Endothelial cell of umbilical vein (primary cell): ENCODE results near the gene SERINC2.

Experiments used
- CTCF ChIP-seq, 2 donors: IDR thresholded peaks; 1 replicate in 1 of 2; 2 replicates in 1 of 2; pipeline ENCODE4 v1.5.1; 2011; ENCODE audit warnings: low read length in 2 of 2, mild to moderate bottlenecking in 2 of 2, moderate library complexity in 2 of 2, control low read depth in 1 of 2, inconsistent platforms in 1 of 2, low read depth in 1 of 2; ENCODE audit not compliant: insufficient read depth in 1 of 2; ENCODE audit errors: extremely low read depth in 1 of 2
- MAX ChIP-seq: IDR thresholded peaks from 2 replicates; pipeline ENCODE4 v1.6.1; 2011; ENCODE audit not compliant: insufficient read depth, insufficient read length

GRCh38 chr1:31478167-31478566 lies 65.2 kb downstream of the SERINC2 start:
- no peak for TF ChIP-seq CTCF (IDR thresholded peaks at IDR 0.05; ENCODE audit: extremely low read depth in 1 of 2, insufficient read depth in 1 of 2, low read depth in 1 of 2, low read length in 2 of 2)
- TF ChIP-seq MAX = no peak
